Measurements from ENCODE around the gene CALD1. TPM values are rescaled to one million over a fixed set of nuclear protein-coding genes. Genes with fewer than 3 reads are reported as not detected.

Gene CALD1
- total RNA-seq, 1 experiment from 2014 or later, result 147 TPM

DNA sequence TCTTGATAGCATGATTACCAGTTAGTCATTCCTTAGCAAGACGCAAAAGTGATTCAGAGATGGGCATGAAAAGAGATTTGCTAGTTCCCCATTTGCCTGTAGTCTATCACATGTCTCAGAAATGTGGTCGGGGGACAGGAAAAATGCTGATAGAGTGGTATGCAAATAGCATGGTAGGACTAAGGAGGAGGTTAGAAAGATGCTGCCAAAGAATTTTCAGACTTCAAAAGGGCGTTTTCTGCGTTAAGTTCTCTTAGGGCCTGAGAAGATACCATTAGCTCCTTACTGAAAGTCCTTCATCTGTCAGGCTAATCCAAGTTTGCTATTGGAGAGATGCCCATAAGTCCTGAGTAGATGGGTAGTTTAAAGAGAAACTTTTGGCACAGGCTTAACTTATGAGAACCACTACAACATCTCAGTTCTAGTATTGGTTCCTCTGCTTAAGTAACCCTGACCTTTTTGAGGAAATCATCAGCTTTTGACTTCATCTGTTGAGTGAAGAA is 2.7 kb downstream of the CALD1 start:
- peak overlapping the region; percentile 88 for H3K4me3 Mint-ChIP-seq
- no peak overlapping the region for H3K27ac Mint-ChIP-seq
- no peak for DNase-seq (ENCODE audit: low spot score)
- no peaks in the 10 kb centered on the region for H3K9me3 Mint-ChIP-seq
- no peaks in the 10 kb centered on the region for H3K27me3 Mint-ChIP-seq (ENCODE audit: low read depth)
- POLR2A ChIA-PET, result interaction anchor here (1.0 kb wide), 1 partner anchor 15 kb away, joined by 3 read pairs; no protein-coding TSS in a partner anchor
- H3K36me3 Mint-ChIP-seq, result no peaks in the 10 kb centered on the region; the same call in 1 of the 2 replicates
- TF ChIP-seq NFYB (CRISPR knock-in tag; conservative IDR thresholded peaks at IDR 0.05; ENCODE audit: low read depth) (no peak), PRDM15 (CRISPR knock-in tag; IDR thresholded peaks at IDR 0.05) (no peak), JUN (CRISPR knock-in tag; IDR thresholded peaks at IDR 0.05) (no peak), FOXJ3 (CRISPR knock-in tag; IDR thresholded peaks at IDR 0.05; ENCODE audit: borderline replicate concordance) (no peak), ESRRA (CRISPR knock-in tag; IDR thresholded peaks at IDR 0.05; ENCODE audit: borderline replicate concordance) (no peak)
- TF ChIP-seq, protein P1, sequence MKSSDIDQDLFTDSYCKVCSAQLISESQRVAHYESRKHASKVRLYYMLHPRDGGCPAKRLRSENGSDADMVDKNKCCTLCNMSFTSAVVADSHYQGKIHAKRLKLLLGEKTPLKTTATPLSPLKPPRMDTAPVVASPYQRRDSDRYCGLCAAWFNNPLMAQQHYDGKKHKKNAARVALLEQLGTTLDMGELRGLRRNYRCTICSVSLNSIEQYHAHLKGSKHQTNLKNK (CRISPR knock-in tag; IDR thresholded peaks at IDR 0.05), result no peak
- ATAC-seq, result no peak
- peaks cover 28% of the 10 kb centered on the region for H3K4me1 Mint-ChIP-seq
- CTCF ChIA-PET, result no interaction called here

DNA sequence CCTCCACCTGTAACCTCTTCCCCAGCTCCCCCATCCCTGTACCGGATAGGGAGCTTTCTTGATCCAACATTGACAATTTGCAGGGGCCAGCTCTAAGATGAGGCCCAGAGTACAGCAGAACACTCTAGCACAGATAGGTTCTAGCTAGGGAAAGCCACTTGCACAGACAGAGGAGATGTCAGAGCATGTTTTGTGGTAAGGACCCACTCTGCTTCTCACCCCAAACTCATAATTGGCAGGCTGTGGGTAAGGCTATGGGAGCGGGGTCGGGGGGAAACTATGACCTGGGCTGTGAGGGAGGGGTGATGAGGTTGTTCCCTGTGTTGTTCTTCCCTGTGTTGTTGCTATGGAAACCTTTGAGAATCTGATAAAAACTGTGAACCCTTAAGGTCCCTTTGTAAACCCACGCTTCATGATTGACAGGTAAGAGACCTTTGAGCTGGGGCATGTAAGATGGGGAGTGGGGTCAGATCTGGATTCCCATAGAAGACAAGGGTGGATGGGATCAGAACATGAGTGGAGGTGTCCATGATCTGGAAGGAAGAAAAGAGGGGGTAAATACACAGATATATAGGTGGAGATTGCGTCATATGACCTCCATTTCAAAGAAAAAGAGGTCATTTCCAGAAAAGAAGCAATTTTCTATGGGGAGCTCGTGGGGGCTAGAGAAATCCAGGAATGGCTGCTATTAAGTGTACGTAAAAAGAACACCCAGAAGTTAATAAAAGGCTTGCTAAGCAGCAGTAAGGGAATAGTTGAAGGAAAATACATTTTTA is 4.0 kb downstream of the CALD1 start:
- no peaks in the 10 kb centered on the region; the same call in 1 of the 2 replicates for H3K36me3 Mint-ChIP-seq
- H3K4me3 Mint-ChIP-seq, result no peak overlapping the region
- no peak for ATAC-seq
- H3K27ac Mint-ChIP-seq, result no peak overlapping the region
- ChIA-PET POLR2A (interaction anchor here (1.0 kb wide), 1 partner anchor 14 kb away, joined by 3 read pairs; no protein-coding TSS in a partner anchor), CTCF (no interaction called here)
- H3K27me3 Mint-ChIP-seq (ENCODE audit: low read depth), result no peaks in the 10 kb centered on the region
- no peaks in the 10 kb centered on the region for H3K9me3 Mint-ChIP-seq
- peaks cover 27% of the 10 kb centered on the region for H3K4me1 Mint-ChIP-seq
- no peak for TF ChIP-seq NR2C2 (CRISPR knock-in tag; IDR thresholded peaks at IDR 0.05)
- no peak for TF ChIP-seq NFE2L1 (CRISPR knock-in tag; IDR thresholded peaks at IDR 0.05)
- TF ChIP-seq ZNF396 (CRISPR knock-in tag; IDR thresholded peaks at IDR 0.05; ENCODE audit: borderline replicate concordance), result no peak
- TF ChIP-seq ATF6 (CRISPR knock-in tag; IDR thresholded peaks at IDR 0.05), result no peak
- TF ChIP-seq GTF2I (CRISPR knock-in tag; conservative IDR thresholded peaks at IDR 0.05), result no peak
- no peak for TF ChIP-seq PRRX2 (CRISPR knock-in tag; IDR thresholded peaks at IDR 0.05)
- no peak for TF ChIP-seq IRF2 (CRISPR knock-in tag; IDR thresholded peaks at IDR 0.05; ENCODE audit: borderline replicate concordance, low read depth)
- TF ChIP-seq HMGA2 (CRISPR knock-in tag; IDR thresholded peaks at IDR 0.05), result no peak
- no peak for TF ChIP-seq TEAD4 (CRISPR knock-in tag; IDR thresholded peaks at IDR 0.05)
- TF ChIP-seq, protein P2, sequence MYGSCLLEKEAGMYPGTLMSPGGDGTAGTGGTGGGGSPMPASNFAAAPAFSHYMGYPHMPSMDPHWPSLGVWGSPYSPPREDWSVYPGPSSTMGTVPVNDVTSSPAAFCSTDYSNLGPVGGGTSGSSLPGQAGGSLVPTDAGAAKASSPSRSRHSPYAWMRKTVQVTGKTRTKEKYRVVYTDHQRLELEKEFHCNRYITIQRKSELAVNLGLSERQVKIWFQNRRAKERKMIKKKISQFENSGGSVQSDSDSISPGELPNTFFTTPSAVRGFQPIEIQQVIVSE (CRISPR knock-in tag; IDR thresholded peaks at IDR 0.05; ENCODE audit: borderline replicate concordance), result no peak
- no peak for TF ChIP-seq TEAD1 (CRISPR knock-in tag; IDR thresholded peaks at IDR 0.05)
- DNase-seq (ENCODE audit: low spot score), result no peak

Measured in WTC11 (cell line).